HG02973 (cell line): ENCODE data around the gene CAMK1.
"Not testable (repeated sequence)": the region's sequence is repeated elsewhere in the genome, so short reads cannot be mapped to it uniquely, and the experiment has no call there.

Source experiments
- ATAC-seq: cut with Tn5 transposase; IDR thresholded peaks from one replicate; pipeline ENCODE4 v1.9.1; 2021; ENCODE audit warnings: moderate library complexity; ENCODE audit not compliant: unreplicated experiment

CAMK1 gene

DNA sequence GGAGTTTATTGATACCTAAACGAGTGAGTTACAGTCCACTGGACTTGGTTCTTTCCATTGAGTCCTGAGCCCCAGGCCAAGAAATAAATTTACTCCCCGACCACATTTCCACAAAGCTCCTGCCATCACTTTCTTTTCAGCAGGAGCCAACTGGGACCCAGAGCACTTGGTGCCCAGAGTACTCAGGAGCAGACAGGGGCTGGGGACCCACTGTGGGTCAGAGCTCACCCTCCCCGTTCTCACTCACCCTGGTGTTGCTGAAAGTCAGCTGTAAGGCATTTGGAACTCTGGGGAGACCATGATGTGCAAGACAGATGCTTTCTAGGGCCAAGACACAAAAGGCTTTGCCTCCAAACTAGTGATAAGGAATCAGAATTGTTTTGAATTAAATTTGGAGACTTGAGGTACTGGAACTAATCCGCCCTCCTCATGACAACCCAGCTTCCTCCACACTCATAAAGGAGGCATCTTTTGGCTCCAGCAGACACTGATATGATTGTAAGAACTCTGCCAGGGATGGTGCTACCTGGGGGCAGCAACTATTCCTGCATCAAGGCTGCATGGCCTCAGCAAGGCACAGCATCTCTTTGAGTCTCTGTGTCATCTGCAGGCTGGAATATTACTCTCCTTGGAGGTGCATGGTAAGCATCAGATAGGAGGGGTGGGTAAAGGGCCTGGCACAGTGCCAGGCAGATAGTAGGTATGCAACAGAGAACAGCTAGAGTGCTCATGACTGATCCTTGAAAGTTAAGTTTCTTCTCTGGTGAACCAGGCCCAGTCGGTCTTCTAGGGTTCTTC, 7.3 kb upstream of the CAMK1 start:
- no peak for ATAC-seq

- not testable (repeated sequence) for ATAC-seq
Measured at GRCh38 chr3:9771007-9771406, 1.3 kb upstream of the CAMK1 start.

GRCh38 chr3:9770276-9770812, 597 bp upstream of the CAMK1 start:
- ATAC-seq = no peak

GRCh38 chr3:9769012-9769411, 735 bp downstream of the CAMK1 start:
- no peak for ATAC-seq

GRCh38 chr3:9768141-9768775, 1.5 kb downstream of the CAMK1 start:
- no peak for ATAC-seq

- ATAC-seq = no peak
Measured at GRCh38 chr3:9767418-9767817, 2.3 kb downstream of the CAMK1 start.

GRCh38 chr3:9765865-9766264, 3.9 kb downstream of the CAMK1 start:
- no peak for ATAC-seq

GRCh38 chr3:9762871-9763270, 6.9 kb downstream of the CAMK1 start:
- ATAC-seq = no peak

- no peak for ATAC-seq
Measured at GRCh38 chr3:9761919-9762318, 7.8 kb downstream of the CAMK1 start.

DNA sequence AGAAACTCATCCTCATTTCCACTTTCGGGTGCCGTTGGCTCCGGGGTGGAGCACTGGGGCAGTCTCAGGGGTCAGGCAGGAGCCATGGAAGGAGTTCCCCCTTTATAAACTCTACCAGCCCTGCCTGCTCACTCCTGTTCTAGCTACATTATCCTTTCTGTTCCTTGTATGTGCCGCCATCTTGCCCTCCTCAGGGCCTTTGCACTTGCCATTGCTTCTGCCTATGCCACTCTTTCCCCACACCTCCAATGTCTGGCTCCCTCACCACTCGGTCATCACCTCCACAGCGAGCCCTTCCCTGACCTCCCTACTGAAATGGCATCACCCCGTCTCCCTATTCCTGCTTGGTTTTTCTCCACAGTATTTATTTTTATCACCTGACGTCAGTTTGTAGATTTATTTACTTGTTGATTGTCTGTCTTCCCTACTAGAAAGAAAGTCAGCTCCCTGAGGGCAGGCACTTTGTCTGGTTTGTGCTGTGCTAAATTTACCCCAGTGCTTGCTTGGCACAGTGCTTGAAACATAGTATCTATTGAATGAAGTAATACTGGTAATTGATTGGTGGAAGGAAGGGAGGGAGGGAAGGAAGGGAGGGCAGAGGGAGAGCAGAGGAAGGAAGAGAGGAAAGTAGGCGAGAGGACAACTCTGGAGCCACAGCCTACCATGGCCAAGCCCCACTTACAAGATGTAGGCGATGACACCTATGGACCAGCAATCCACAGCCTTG, 8.8 kb downstream of the CAMK1 start:
- no peak for ATAC-seq

DNA sequence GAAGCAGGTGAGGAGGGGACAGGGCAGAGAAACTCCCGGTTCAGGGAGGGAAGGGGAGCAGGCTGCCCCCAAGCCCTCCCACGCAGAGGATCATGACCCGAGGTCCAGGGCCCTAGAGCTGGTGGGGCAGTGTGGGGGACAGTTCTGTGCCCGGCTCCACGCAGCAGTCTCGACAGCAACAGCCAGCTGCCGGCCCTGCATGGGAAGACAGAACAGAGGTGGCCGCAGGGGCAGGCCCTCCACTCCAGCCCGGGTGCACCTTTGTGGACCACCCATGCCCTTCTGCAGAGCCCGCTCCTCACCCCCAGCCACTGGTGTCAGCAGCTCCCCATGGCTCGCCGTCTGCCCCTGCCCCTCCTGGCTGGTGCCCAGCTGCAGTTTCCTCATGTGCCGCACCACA, 12.3 kb downstream of the CAMK1 start:
- ATAC-seq = no peak

DNA sequence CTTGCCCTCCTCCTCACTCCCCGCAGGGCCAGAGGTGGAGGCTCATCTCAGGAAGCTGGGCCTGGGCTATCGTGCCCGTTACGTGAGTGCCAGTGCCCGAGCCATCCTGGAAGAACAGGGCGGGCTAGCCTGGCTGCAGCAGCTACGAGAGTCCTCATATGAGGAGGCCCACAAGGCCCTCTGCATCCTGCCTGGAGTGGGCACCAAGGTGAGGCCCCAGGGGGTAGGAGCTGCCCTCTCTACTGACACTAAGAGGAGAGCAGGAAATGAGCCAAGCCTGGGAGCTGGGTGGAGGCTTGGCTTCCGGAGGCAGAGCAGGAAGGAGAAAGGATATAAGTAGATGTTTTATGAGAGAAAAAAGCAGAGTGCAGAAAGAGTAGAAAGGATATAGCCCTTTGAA, 15.1 kb downstream of the CAMK1 start:
- ATAC-seq = no peak

- ATAC-seq = no peak
Measured at GRCh38 chr3:9750556-9751411, 19.0 kb downstream of the CAMK1 start.

- peak; percentile 87 for ATAC-seq
Measured at GRCh38 chr3:9749645-9750555, 19.8 kb downstream of the CAMK1 start, which contains the start of gene OGG1. TSS of gene OGG1 (plus strand) at chr3:9749952. CDS start at chr3:9750287, 335 bp downstream.

- ATAC-seq = no peak
Measured at GRCh38 chr3:9749296-9749644, 20.5 kb downstream of the CAMK1 start.

DNA sequence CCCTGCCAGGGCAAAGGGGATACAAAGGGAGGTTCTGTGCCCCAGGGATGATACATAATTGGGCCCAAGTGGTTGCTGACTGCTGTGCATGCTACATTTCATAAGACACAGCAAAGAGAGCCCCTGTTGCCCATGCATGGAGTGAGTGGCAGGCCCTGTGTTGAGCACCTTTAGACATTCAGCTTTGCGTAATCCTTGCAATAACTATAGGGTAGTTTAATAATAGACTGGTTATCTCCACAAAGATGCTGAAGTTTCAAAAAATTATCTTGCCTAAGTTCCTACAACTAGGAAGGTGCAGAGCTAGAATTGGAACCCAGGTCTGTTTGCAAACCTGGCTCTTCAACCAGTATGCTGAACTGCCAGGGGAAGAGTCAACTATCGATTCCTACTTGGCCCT, 21.7 kb downstream of the CAMK1 start:
- no peak for ATAC-seq

DNA sequence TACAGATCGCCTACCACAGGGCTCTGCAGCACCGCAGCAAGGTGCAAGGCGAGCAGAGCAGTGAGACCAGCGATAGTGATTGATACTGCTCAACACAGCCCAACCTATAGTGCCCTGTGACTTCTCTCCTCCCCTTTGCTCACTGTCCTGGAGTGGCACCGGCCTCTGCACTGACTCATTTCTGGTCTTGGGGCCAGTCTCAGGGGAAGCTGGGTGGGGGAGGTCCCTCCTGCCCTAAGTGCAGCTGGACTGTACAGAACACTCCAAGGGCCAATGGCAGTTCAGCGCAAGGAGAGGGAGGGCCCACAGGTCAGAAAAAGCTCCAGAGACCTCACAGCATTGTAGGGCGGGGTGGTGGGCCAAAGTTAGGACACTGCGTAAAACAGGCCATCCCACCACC, 22.5 kb downstream of the CAMK1 start:
- no peak for ATAC-seq

DNA sequence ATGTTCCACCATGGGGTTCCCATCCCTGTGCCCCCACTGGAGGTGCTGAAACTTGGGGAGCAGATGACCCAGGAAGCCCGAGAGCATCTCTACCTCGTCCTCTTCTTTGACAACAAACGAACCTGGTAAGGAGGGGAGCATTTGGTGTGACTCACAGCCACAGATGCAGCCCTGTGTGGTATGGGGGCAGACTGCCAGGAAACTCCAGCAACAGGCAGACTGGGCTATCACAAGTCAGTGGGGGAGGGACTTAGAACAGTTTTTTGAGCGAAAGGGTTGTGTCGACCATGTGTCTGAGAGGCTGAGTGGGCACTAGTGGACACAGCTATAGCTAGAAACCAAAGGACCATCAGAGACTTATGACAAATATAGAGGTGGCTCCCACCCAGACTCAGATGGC, 23.4 kb downstream of the CAMK1 start:
- ATAC-seq = no peak

- no peak for ATAC-seq
Measured at GRCh38 chr3:9745521-9745920, 24.2 kb downstream of the CAMK1 start.

- no peak for ATAC-seq
Measured at GRCh38 chr3:9744162-9744561, 25.6 kb downstream of the CAMK1 start.
